ENCODE data around the gene RWDD3.

Gene RWDD3

DNA sequence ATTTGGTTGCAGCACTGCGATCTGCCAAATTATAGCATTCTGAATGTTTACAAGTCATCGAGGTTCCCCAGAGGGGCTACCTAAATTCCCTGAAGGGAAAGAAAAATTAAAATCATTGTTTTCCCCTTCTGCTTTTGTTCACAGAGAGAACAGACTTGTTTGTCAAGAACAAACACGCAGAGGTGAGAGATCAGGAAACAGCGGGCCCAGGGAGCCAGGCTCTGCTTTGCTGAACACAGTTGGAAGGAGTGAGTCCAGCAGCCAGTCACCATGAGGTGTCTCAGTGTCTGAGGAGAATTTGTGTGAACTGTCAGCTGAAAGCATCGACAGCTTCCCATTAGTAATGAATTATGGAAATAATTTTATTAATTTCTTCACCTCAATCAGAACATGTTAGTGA is 52.5 kb downstream of the RWDD3 start:
- DNase-seq: no peak

DNA sequence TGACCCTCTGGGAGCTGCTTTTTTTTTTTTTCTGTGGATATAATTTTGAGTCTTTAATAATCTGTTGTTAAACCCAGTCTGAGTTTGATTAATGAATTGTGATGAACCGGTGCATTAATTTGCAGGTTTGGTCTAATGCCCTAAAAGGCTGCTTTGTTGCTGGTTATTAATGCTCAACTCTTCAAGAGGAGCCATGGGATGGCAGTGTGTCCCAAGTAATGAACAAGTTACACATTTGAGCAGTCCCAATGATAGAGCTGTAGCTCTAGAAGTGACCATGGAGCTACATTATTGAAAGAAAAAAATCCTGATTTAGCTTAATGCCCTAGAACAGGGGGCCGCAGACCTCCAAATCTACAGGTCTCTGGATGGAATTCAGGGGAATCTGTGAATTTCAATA is 53.1 kb downstream of the RWDD3 start:
- DNase-seq: no peak

- no peak for DNase-seq
Observed at GRCh38 chr1:95287825-95288224, 53.8 kb downstream of the RWDD3 start.
